ENCODE results near the gene CDC37. TPM values are rescaled to one million over a fixed set of nuclear protein-coding genes. Genes with fewer than 3 reads are reported as not detected.
"Not testable (repeated sequence)": the region's sequence is repeated elsewhere in the genome, so short reads cannot be mapped to it uniquely, and the experiment has no call there.

Gene CDC37
- total RNA-seq, 4 donors from 2014 or later, result 146 to 308 (median 195) TPM

- DNase-seq (ENCODE audit: low spot score), result no peak
- ATAC-seq (ENCODE audit: low FRiP score), result no peak
- TF ChIP-seq CTCF (IDR thresholded peaks at IDR 0.05), result no peak
These were observed 802 bp downstream of the CDC37 start for GRCh38 chr19:10402441-10403038.

- DNase-seq (ENCODE audit: low spot score) (no peak), ATAC-seq (ENCODE audit: low FRiP score) (no peak)
- no peak for TF ChIP-seq CTCF (IDR thresholded peaks at IDR 0.05)
These were observed 3.5 kb downstream of the CDC37 start for GRCh38 chr19:10399878-10400277.

GRCh38 chr19:10399340-10399739 is 4.0 kb downstream of the CDC37 start:
- ATAC-seq (ENCODE audit: low FRiP score); DNase-seq (ENCODE audit: low spot score): not testable (repeated sequence)

- DNase-seq (ENCODE audit: low spot score), result no peak
- ATAC-seq (ENCODE audit: low FRiP score), result no peak
- TF ChIP-seq CTCF (IDR thresholded peaks at IDR 0.05), result no peak
These were observed 4.5 kb downstream of the CDC37 start for GRCh38 chr19:10398819-10399218.

- no peak for TF ChIP-seq CTCF (IDR thresholded peaks at IDR 0.05)
- DNase-seq (ENCODE audit: low spot score), result no peak
- no peak for ATAC-seq (ENCODE audit: low FRiP score)
These were observed 7.4 kb downstream of the CDC37 start for GRCh38 chr19:10395917-10396316.

GRCh38 chr19:10395436-10395835 is 7.9 kb downstream of the CDC37 start:
- TF ChIP-seq CTCF (IDR thresholded peaks at IDR 0.05), result no peak
- no peak for ATAC-seq (ENCODE audit: low FRiP score)

GRCh38 chr19:10395003-10395402 is 8.3 kb downstream of the CDC37 start:
- ATAC-seq (ENCODE audit: low FRiP score) (no peak), DNase-seq (ENCODE audit: low spot score) (no peak)
- no peak for TF ChIP-seq CTCF (IDR thresholded peaks at IDR 0.05)

More at GRCh38 chr19:10395436-10395835, 7.9 kb downstream of the CDC37 start:
- no peak for DNase-seq (ENCODE audit: low spot score)

Measured in omental fat pad (tissue), 4 donors.